Measurements from ENCODE around the gene CNTNAP2.

- TF ChIP-seq FOXK2 (IDR thresholded peaks at IDR 0.05) (no peak), FOXM1 (IDR thresholded peaks at IDR 0.05; ENCODE audit: borderline replicate concordance) (no peak), SP1 (IDR thresholded peaks at IDR 0.05) (no peak)
These were observed 276.7 kb downstream of the CNTNAP2 start for GRCh38 chr7:146393346-146393745.
